SK-N-SH treated with all-trans-retinoic acid at 6 μM for 48 hours (cell line): Measurements from ENCODE around the gene ETNK2.

Source experiments
- ARNTL ChIP-seq: fragments of 450-650 bp; formaldehyde crosslinking; IDR thresholded peaks from 2 replicates; pipeline ENCODE4 v1.5.0; 2020; ENCODE audit warnings: low read depth, mild to moderate bottlenecking, moderate library complexity, borderline replicate concordance
- BACH2 ChIP-seq: fragments of 250-450 bp; sonication (Bioruptor Pico); IDR thresholded peaks from 2 replicates; pipeline ENCODE4 v1.9.0; 2021; ENCODE audit warnings: mild to moderate bottlenecking, borderline replicate concordance
- CREB5 ChIP-seq: fragments of 250-450 bp; sonication (Bioruptor Pico); IDR thresholded peaks from 2 replicates; pipeline ENCODE4 v1.5.1; 2020; ENCODE audit warnings: low read depth, mild to moderate bottlenecking, moderate library complexity
- CSDC2 ChIP-seq: fragments of 250-450 bp; sonication (Bioruptor Pico); IDR thresholded peaks from 2 replicates; pipeline ENCODE4 v1.5.0; 2020; ENCODE audit warnings: mild to moderate bottlenecking, moderate library complexity
- ESRRG ChIP-seq: fragments of 250-450 bp; sonication (Bioruptor Pico); IDR thresholded peaks from 2 replicates; pipeline ENCODE4 v1.6.1; 2021; ENCODE audit warnings: mild to moderate bottlenecking
- PATZ1 ChIP-seq: fragments of 250-450 bp; sonication (Bioruptor Pico); IDR thresholded peaks from 2 replicates; pipeline ENCODE4 v1.8.0; 2020; ENCODE audit warnings: mild to moderate bottlenecking, moderate library complexity, borderline replicate concordance
- RARB ChIP-seq: fragments of 250-450 bp; sonication (Bioruptor Pico); IDR thresholded peaks from 2 replicates; pipeline ENCODE4 v1.8.0; 2021; ENCODE audit warnings: mild to moderate bottlenecking, moderate library complexity
- TCF4 ChIP-seq: fragments of 250-450 bp; sonication (Bioruptor Pico); IDR thresholded peaks from 2 replicates; pipeline ENCODE4 v1.8.0; 2021; ENCODE audit warnings: mild to moderate bottlenecking, moderate library complexity, borderline replicate concordance
- TOX ChIP-seq: fragments of 250-450 bp; sonication (Bioruptor Pico); IDR thresholded peaks from 2 replicates; pipeline ENCODE4 v1.8.0; 2021; ENCODE audit warnings: mild to moderate bottlenecking, moderate library complexity, borderline replicate concordance
- ZC3H10 ChIP-seq: fragments of 250-450 bp; sonication (Bioruptor Pico); IDR thresholded peaks from 2 replicates; pipeline ENCODE4 v1.5.1; 2021; ENCODE audit warnings: mild to moderate bottlenecking, moderate library complexity
- ZFP3 ChIP-seq: fragments of 250-450 bp; sonication (Bioruptor Pico); IDR thresholded peaks from 2 replicates; pipeline ENCODE4 v1.5.0; 2020; ENCODE audit warnings: mild to moderate bottlenecking, moderate library complexity
- ZNF565 ChIP-seq: fragments of 450-650 bp; formaldehyde crosslinking; conservative IDR thresholded peaks from 2 replicates; pipeline ENCODE4 v1.5.0; 2020; ENCODE audit warnings: low read depth, mild to moderate bottlenecking, moderate library complexity
- ZNF70 ChIP-seq: fragments of 450-650 bp; formaldehyde crosslinking; IDR thresholded peaks from 2 replicates; pipeline ENCODE4 v1.5.0; 2020; ENCODE audit warnings: mild to moderate bottlenecking, moderate library complexity
- ZNF8 ChIP-seq: fragments of 450-650 bp; formaldehyde crosslinking; IDR thresholded peaks from 2 replicates; pipeline ENCODE4 v1.5.0; 2020; ENCODE audit warnings: mild to moderate bottlenecking, moderate library complexity

- TF ChIP-seq PATZ1 = no peak
- TF ChIP-seq ZNF70 = no peak
- TF ChIP-seq CREB5 (CRISPR knock-in tag) = no peak
- TF ChIP-seq BACH2 (CRISPR knock-in tag) = no peak
- TF ChIP-seq TOX (CRISPR knock-in tag) = no peak
- TF ChIP-seq TCF4 (CRISPR knock-in tag) = no peak
- TF ChIP-seq ZC3H10 = no peak
- no peak for TF ChIP-seq ZFP3 (CRISPR knock-in tag)
- TF ChIP-seq ZNF8 (CRISPR knock-in tag) = no peak
- TF ChIP-seq ZNF565 = no peak
- TF ChIP-seq ARNTL (CRISPR knock-in tag) = no peak
- TF ChIP-seq ESRRG (CRISPR knock-in tag) = no peak
- no peak for TF ChIP-seq CSDC2 (CRISPR knock-in tag)
- no peak for TF ChIP-seq RARB (CRISPR knock-in tag)
These were observed 46.7 kb downstream of the ETNK2 start for GRCh38 chr1:204105131-204105515.
